Prostate gland (tissue), 2 donors: ENCODE measurements around the gene BICDL1. TPM values are rescaled to one million over a fixed set of nuclear protein-coding genes. Genes with fewer than 3 reads are reported as not detected.
A peak's percentile ranks its signal among the peaks of the same experiment; 100 is the strongest.

Experiments used
- DNase-seq: peaks from one replicate; pipeline ENCODE4 v3.0.0-alpha.2; 2019; ENCODE audit warnings: low spot score
- H3K27ac ChIP-seq, 2 donors: fragments of 200-600 bp; sonication (generic); 2 replicates each; pipeline ENCODE4 v1.5.1; 2017 to 2019
- H3K27me3 ChIP-seq: fragments of 200-600 bp; sonication (generic); replicated peaks from 2 replicates; pipeline ENCODE4 v1.5.1; 2019; ENCODE audit not compliant: insufficient read depth
- H3K36me3 ChIP-seq, 2 donors: fragments of 200-600 bp; sonication (generic); 1 replicate in 1 of 2; 2 replicates in 1 of 2; pipeline versions ENCODE4 v1.5.1 to v1.8.1; 2017 to 2019
- H3K4me1 ChIP-seq: fragments of 200-600 bp; sonication (generic); replicated peaks from 2 replicates; pipeline ENCODE4 v1.5.1; 2019
- H3K4me3 ChIP-seq, 2 donors: fragments of 200-600 bp; sonication (generic); 2 replicates each; pipeline ENCODE4 v1.5.1; 2017 to 2019
- H3K9me3 ChIP-seq: fragments of 200-600 bp; sonication (generic); 2 replicates; pipeline ENCODE4 v1.5.1; 2017
- CTCF ChIP-seq, 4 experiments: fragments of 200-600 bp in 2 of 4; fragments of 450-650 bp in 2 of 4; sonication (generic) in 2 of 4; IDR thresholded peaks; 1 replicate in 3 of 4; 2 replicates in 1 of 4; pipeline ENCODE4 v1.5.1; 2016 to 2019; ENCODE audit warnings: antibody characterized with exemption in 4 of 4, mild to moderate bottlenecking in 2 of 4, moderate library complexity in 2 of 4
- POLR2A ChIP-seq: fragments of 450-650 bp; IDR thresholded peaks from one replicate; pipeline ENCODE4 v1.6.1; 2016; ENCODE audit warnings: antibody characterized with exemption, mild to moderate bottlenecking
- POLR2AphosphoS5 ChIP-seq: sonication (generic); formaldehyde crosslinking; IDR thresholded peaks from one replicate; pipeline ENCODE4 v1.6.1; 2017; ENCODE audit warnings: antibody characterized with exemption
- WGBS: methylation state at CpG from one replicate; pipeline ENCODE4 v1.1.5; 2018; 5-methylcytosine and 5-hydroxymethylcytosine counted together
- intact Hi-C: fragments of 100-400 bp; cut with DNase I; formaldehyde crosslinking; loops from one replicate; pipeline ENCODE4 v1.14.2; 2022
- small RNA-seq, 2 donors: library from RNA; depleted of rRNA; stranded (forward); fragments of <200 nt; gene quantifications; one replicate each; pipeline ENCODE3, GENCODE V24; 2016
- total RNA-seq, 2 donors: library from RNA; depleted of rRNA; stranded (reverse); fragments of >200 nt; gene quantifications; one replicate each; pipeline ENCODE4 v1.1.0, GENCODE V29; 2016

BICDL1 gene
- total RNA-seq, 2 donors from 2014 or later, result 8.6 to 34.0 TPM

- DNase-seq, result no peak
- Histone ChIP-seq H3K36me3 (peaks cover 24 to 59% of the 10 kb centered on the region in 2 donors), H3K9me3 (no peaks in the 10 kb centered on the region), H3K27me3 (no peaks in the 10 kb centered on the region), H3K27ac (no peak overlapping the region), H3K4me1 (no peaks in the 10 kb centered on the region), H3K4me3 (no peak overlapping the region)
- TF ChIP-seq CTCF (IDR thresholded peaks at IDR 0.05) (no peak), POLR2AphosphoS5 (no peak), POLR2A (no peak)
- 91% methylated on average over 9 of the region's 9 CpGs for WGBS
- intact Hi-C loops, result no loop called here
Observed at GRCh38 chr12:120140603-120141002, 151.6 kb downstream of the BICDL1 start.

GRCh38 chr12:120141336-120141735 lies 152.3 kb downstream of the BICDL1 start:
- WGBS, result 94% methylated on average over 6 of the region's 6 CpGs
- no peak for TF ChIP-seq POLR2A
- no peak for TF ChIP-seq POLR2AphosphoS5
- TF ChIP-seq CTCF (IDR thresholded peaks at IDR 0.05), result no peak
- H3K4me1 ChIP-seq, result no peaks in the 10 kb centered on the region
- no peak for DNase-seq
- intact Hi-C loops, result no loop called here
- H3K27ac ChIP-seq, result no peak overlapping the region
- H3K9me3 ChIP-seq, result no peaks in the 10 kb centered on the region
- H3K36me3 ChIP-seq, result peaks cover 24 to 59% of the 10 kb centered on the region in 2 donors
- H3K27me3 ChIP-seq, result no peaks in the 10 kb centered on the region
- H3K4me3 ChIP-seq, result no peak overlapping the region

GRCh38 chr12:120142231-120142877 lies 153.3 kb downstream of the BICDL1 start:
- Histone ChIP-seq H3K4me3 (no peak overlapping the region), H3K27me3 (no peaks in the 10 kb centered on the region), H3K4me1 (no peaks in the 10 kb centered on the region), H3K9me3 (no peaks in the 10 kb centered on the region), H3K36me3 (peaks cover 20 to 58% of the 10 kb centered on the region in 2 donors), H3K27ac (no peak overlapping the region)
- intact Hi-C loops, result no loop called here
- DNase-seq, result no peak
- 83% methylated on average over 14 of the region's 14 CpGs for WGBS
- TF ChIP-seq POLR2AphosphoS5 (peak; percentile 32), POLR2A (no peak)

Small RNA genes within 50 kb of the gene (small RNA-seq; reads per million reads assigned to genes)
- gene AC004812.1, result 0 reads per million in 2 donors

Other genes starting within 250 kb of the BICDL1 start
- gene CIT, start 111.9 kb upstream of the BICDL1 start, total RNA-seq, result 10 to 100 TPM in 1 of 2 donors, 1 to 10 TPM in 1; 2.6 to 13.1 TPM
- gene RAB35, start 127.5 kb downstream of the BICDL1 start, total RNA-seq, result 10 to 100 TPM; 26.6 to 41.1 TPM
- 100 to 1,000 TPM in 1 of 2 donors, 10 to 100 TPM in 1; 39.3 to 120 TPM for gene GCN1, start 205.5 kb downstream of the BICDL1 start, total RNA-seq
- 1,000 to 10,000 TPM; 1,950 to 2,858 TPM for gene RPLP0, start 211.9 kb downstream of the BICDL1 start, total RNA-seq